VCaP (cell line): Measurements from ENCODE around the gene SHROOM3.

Experiments
- H3K27ac ChIP-seq: fragments of 450-650 bp; 2 replicates; pipeline ENCODE4 v1.5.1; 2017
- CTCF ChIP-seq: fragments of 450-650 bp; conservative IDR thresholded peaks from 2 replicates; pipeline ENCODE4 v1.5.1; 2017; ENCODE audit warnings: mild to moderate bottlenecking, moderate library complexity

Gene SHROOM3

DNA sequence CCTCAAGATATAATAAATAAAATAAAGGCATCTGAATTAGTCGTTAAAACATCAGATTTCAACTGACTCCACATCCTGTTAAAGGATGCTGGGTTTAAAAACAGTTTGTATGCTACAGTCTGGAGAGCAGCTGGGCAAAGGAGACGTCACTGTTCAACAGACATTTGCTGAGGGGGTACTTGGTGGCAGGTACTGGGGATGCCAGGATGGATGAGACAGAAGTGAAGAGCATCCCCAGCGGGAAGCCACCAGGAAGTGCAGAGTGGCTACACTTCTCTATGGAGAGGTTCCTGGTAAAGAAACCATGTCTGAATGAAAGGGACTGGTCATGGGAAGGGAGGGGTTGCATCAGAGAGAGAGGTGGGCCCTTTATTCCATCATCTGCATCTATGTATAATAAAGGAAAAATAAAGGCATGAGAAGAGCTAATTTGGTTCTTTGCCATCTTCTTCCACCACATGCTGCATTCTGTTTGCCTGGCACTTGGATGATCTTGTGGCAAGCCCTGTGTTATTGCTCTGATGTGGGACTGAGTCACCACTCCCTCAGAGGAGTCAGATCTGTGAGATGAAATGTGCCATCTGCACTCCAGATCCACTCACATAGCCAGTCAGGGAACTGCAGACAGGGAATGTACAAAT lies 318.0 kb downstream of the SHROOM3 start:
- no peak overlapping the region for H3K27ac ChIP-seq

DNA sequence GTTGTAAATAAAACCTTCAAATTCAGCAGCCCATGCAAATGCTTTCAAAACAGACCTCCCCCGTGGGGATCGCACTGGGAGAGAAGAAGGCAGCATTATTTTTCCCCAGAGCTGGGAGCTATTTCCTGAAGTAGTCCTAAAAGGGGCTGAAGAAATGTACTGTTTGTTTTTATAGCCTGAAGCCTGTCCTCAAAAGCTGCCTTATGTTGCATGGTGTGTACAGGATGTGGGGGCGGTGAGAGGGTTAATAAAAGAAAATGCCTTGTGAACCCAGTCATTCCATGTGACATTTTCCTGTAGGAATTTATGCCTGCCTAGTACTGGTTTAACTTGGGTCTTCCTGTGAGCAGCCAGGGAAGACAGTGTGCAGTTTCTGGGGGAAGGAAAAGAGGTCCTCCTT lies 318.8 kb downstream of the SHROOM3 start:
- H3K27ac ChIP-seq, result no peak overlapping the region
- no peak for TF ChIP-seq CTCF

More for the DNA sequence above, 318.0 kb downstream of the SHROOM3 start:
- no peak for TF ChIP-seq CTCF

- TF ChIP-seq CTCF, result no peak
- no peak overlapping the region for H3K27ac ChIP-seq
Measured at GRCh38 chr4:76754439-76754838, 319.4 kb downstream of the SHROOM3 start.

- H3K27ac ChIP-seq, result no peak overlapping the region
- TF ChIP-seq CTCF, result no peak
Measured at GRCh38 chr4:76755756-76756155, 320.7 kb downstream of the SHROOM3 start.

DNA sequence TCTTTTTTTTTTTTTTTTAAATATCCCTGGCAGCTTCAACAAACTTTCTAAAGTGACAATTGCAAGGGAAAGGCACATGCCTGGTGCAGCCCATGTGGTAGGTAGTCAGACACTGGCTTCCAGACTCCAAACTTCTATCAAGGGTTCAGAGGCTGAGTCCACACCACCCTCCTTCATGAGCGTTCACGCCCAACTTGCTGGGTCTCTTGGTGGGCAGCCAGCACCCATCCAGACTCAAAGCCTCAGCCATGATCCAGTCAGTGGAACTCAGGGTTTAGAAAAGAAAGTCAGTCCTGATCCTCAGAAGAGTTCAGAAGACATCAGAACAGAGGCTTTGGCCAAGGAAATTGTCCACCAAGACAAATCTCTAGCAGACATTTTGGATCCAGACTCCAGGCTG lies 321.4 kb downstream of the SHROOM3 start:
- H3K27ac ChIP-seq, result no peak overlapping the region
- TF ChIP-seq CTCF, result no peak

- TF ChIP-seq CTCF, result no peak
Measured at GRCh38 chr4:76757418-76757939, 322.4 kb downstream of the SHROOM3 start.

GRCh38 chr4:76758290-76758882 lies 323.4 kb downstream of the SHROOM3 start:
- peak; percentile 95 for TF ChIP-seq CTCF
- peak overlapping the region; percentile 18 for H3K27ac ChIP-seq

More at GRCh38 chr4:76757418-76757939, 322.4 kb downstream of the SHROOM3 start:
- peak overlapping the region; percentile 18 for H3K27ac ChIP-seq
